HL-60/S4 treated with retinoic acid at 250 ng/mL for 4 days and 3 days (cell line): ENCODE data around the gene RNF157.
"Not testable (repeated sequence)": the region's sequence is repeated elsewhere in the genome, so short reads cannot be mapped to it uniquely, and the experiment has no call there.

Experiments used
- in situ Hi-C: fragments of 300-500 bp; cut with MboI; formaldehyde crosslinking; loops from 2 replicates; pipeline ENCODE4 v1.7.0; 2022; ENCODE audit warnings: low sequenced_read_pairs

RNF157 gene

DNA sequence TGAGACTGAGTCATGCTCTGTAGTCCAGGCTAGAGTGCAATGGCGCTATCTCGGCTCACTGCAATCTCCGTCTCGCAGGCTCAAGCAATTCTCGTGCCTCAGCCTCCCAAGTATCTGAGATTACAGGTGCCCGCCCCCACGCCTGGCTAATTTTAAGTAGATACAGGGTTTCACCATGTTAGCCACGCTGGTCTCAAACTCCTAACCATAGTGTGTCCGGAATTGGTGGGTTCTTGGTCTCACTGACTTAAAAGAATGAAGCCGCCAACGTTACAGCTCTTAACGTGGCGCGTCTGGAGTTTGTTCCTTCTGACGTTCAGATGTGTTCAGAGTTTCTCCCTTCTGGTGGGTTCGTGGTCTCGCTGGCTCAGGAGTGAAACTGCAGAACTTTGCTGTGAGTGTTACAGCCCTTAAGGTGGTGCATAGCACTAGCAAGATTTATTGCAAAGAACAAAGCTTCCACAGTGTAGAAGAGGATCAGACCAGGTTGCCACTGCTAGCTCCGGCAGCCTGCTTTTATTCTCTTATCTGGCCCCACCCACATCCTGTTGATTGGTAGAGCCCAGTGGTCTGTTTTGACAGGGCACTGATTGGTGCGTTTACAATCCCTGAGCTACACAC, 16.2 kb upstream of the RNF157 start:
- in situ Hi-C loops = not testable (repeated sequence)

DNA sequence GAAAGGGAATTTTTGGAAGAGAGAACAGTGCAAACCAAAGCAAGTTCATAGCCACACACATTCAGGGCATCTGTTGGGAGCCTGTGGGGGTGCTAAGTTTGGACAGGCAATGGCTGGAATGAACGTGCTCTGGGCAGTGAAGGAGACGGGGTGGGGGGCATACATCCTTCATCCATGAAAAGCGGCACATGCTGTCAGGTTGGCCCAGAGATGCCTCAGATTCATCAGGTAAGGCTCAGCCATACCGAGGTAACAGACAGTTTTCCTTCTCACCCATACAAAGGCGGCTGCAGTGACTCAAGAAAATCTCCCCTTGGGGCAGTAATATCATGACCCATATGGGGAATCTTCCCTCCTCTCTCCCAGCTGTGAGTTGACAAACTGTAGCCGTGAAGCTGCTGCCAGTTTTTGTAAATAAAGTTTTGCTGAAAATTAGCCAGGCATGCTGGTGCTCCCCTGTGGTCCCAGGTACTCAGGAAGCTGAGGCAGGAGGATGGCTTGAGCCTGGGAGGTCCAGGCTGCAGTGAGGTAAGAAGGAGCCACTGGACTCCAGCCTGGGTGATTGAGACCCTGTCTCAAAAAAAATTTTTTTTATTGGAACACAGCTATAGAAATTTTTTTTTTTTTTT, 15.6 kb upstream of the RNF157 start:
- in situ Hi-C loops = no loop called here

DNA sequence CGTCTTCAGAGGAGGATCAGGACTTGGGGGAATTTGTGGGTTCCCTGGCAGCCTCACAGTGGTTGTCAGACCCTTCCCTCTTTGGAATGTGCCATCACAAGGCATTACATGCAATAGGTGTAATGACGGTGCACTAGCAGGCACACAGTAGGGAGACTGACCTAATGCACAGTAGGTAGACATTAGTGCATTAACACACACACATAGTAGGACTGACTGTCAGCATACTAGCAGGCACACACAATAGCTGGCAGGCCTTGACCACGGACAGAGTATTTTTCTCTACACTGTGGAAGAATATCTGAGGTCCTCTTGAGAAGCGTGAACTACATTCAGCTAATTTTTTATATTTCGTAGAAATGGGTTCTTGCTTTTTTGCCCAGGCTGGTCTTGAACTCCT, 14.0 kb upstream of the RNF157 start:
- in situ Hi-C loops = no loop called here

DNA sequence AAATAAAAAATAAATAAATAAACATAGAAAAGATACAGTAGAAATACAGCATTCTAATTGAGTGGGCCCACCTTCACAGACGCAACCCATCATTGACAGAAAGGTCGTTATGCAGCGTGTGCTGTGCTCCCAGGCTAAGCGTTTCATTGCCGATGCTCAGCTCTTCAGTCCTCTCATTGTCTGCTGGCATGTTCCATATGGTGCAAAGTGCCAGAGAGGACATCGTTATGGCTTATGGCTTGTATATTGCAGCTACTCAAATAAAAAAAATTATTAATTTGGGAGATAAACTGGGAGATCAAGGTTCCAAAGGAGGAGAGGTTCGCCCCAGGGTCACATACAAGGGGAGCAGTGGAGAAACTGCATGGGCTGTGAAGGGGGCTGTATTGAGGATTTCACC, 13.5 kb upstream of the RNF157 start:
- in situ Hi-C loops = no loop called here

DNA sequence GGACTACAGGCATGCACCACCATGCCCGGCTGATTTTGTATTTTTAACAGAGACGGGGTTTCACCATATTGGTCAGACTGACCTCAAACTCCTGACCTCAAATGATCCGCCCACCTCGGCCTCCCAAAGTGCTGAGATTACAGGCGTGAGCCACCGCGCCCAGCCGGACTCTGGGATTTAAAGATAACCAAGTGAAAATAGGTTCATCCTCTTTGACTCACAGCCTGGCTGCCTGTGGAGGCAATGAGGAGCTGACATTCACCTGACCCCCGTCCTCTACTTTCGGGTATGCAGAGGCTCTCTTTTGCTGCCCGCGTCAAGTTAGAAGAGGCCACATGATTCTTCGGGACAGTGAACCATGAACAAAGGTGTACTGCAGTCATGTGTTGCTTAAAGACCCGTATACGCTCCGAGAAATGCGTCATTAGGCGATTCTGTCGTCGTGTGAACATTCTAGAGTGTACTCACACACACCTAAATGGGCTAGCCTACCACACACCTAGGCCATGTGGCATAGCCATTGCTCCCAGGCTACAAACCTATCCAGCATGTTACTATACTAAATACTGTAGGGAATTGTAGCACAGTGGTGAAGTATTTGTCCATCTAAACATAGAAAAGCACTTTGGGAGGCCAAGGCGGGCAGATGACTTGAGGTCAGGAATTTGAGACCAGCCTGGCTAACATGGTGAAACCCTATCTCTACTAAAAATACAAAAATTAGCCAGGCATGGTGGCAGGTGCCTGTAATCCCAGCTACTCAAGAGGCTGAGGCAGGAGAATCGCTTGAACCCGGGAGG, 12.9 kb upstream of the RNF157 start:
- in situ Hi-C loops = not testable (repeated sequence)

DNA sequence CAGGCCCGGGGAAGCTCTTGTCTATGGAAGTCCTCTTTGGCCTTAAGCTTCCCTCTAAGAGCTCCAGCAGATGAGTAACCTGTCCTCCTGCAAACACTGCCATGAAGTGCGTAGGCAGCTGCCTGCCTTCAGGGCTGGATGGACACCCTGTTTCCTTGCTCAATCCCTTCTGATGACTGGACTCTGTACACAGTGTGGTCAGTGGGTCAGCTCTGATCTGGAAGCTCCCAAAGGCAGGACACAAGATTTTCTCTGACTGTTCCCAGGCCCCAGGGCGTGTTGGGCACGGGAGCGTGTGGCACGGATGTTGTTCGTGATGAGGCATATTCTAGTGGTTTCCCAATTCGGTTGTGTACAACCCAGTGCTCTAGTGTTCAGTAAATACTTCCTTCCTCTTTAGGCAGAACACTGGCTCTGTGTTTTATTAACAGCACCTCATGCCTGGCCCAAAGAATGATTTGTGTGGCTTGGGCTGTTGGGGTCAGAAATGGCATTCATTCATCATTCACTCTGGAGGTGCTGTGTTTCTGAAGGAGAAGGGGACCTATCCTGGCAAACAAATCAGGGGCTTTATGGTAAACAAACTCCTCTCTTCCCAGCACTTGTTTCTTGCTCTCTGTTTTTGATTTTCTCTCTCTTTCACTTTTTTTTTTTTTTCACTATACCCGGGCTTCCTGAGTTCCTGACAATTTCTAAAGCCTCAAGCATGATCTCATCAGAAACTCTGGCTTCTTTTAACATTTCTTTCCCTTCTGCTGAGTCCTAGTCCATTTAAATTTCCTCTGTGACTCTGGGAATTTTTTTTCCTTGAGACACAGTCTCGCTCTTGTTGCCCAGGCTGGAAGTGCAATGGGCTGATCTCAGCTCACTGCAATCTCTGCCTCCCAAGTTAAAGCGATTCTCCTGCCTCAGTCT, 12.0 kb upstream of the RNF157 start:
- in situ Hi-C loops = no loop called here

DNA sequence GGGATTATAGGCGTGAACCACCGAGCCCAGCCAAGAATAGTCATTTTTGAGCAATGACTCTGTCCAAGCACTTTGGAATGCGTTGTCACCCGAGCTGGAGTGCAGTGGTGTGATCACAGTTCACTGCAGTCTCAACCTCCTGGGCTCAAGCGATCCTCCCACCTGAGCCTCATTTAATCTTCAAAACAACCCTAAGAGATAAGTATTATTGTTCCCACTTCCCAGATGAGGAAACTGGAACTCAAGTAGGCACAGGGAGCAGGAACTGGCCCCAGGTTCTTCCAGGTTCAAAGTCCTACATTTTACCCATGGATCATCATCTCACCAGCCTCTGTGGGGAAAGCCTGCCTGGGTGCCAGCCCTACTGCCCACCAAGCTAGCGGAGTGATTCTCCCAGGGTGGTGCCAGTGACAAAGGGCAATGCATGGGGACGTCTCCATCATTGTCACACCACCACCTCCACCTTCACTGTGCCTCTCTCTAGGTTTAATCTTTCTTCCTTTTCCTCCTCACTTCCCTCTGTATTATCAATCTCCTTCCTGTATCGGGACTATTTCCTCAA, 11.3 kb upstream of the RNF157 start:
- in situ Hi-C loops = no loop called here

DNA sequence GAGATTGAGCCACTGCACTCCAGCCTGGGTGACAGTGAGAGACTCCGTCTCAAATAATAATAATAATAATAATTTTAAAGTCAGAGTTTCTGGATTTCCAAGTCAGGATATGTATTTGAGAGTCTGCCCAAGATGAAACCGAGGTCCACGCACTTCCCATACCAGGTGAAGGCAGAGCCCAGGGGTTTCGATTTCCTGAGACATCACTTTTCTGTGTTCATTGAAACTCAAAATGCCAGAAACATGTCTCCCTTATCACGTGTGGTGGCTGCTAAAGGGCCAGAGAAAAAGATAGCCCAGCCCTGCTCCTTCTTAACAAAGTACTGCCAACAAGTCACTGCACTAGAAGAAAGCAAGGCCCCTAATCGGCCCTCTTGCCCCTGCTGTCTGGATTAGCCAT, 9.8 kb upstream of the RNF157 start:
- in situ Hi-C loops = no loop called here

DNA sequence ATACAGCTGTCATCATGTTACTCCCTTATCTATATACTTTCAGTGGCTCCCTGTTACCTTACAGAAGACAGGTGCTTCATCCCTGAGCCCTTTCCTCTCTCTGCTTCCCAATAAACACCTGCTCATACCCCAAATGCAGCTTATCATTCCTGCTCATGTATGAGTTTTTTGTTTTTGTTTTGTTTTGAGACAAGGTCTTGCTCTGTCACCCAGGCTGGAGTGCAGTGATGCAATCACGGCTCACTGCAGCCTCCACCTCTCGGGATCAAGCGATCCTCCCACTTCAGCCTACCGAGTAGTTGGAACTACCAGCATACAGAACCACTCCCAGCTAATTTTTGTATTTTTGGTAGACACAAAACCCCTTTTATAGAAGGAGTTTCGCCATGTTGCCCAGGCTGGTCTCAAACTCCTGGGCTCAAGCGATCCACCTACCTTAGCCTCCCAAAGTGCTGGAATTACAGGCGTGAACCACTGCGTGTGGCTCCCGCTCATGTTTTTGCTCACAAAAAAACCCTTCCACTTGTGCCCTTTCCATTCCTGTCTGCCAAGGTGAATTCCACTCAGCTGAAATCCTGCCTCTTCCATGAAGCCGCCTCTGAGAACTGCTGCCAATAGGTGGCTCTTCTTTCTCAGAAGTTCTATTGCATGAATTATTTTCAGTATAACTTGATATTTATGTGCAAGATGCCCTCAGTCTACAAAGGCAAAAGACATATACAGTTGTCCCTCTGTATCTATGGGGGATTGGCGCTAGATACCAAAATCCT, 7.9 kb upstream of the RNF157 start:
- in situ Hi-C loops = no loop called here

DNA sequence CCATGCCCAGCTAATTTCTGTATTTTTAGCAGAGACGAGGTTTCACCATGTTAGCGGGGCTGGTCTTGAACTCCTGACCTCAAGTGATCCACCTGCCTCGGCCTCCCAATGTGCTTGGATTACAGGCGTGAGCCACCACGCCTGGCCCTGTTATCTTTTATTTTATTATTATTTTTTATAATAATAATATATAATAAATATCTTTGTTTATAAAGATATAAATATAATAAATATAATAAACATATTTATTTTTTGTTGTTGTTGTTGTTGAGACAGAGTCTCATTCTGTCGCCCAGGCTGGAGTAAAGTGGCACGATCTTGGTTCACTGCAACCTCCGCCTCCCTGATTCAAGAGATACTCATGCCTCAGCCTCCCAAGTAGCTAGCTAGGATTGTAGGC, 7.0 kb upstream of the RNF157 start:
- in situ Hi-C loops = no loop called here

DNA sequence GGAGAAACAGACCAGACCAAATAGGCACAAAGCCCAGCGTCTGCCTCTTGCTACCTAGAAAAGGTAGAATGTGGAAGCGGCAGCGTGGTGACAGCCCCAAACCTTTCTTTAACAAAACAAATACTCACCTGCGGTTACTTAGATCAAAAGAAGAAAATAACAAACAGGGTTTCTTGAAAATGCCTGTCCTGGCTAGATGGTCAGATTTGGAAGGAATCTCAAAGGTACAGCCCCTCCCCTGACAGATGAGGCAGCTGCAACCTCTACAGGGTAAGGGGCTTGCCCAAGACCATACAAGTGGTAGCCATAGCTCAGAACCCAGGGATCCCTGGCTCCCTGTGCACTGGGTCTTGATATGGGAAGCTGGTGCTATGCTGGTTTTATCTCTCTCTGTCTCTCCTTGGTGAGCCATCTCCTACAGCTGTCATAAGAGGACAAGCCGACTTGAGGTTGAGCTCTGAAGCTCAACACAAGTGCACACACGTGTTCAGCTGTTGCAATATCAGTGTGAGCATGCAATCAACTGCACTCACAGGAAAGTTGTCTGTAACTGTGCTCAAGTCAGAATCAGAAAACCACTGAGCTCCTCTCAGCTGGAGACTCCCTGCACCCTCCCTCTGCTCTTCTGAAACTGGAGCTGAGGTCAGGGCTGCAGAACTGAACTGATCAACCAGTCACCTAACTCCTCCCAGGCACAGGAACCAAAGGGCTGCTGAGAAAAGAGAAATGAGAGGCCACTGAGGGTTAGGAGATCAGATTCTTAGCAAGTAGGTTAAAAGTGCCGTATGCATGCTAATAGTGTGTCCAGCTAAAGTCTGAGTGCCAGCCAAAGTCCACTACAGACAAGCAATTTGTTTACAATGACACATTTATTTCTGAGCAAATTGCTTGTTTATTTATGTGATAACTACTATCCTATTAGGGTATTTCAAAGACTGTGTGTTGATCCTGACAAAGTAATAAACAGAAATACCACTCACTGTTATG, 6.1 kb upstream of the RNF157 start:
- in situ Hi-C loops = no loop called here

DNA sequence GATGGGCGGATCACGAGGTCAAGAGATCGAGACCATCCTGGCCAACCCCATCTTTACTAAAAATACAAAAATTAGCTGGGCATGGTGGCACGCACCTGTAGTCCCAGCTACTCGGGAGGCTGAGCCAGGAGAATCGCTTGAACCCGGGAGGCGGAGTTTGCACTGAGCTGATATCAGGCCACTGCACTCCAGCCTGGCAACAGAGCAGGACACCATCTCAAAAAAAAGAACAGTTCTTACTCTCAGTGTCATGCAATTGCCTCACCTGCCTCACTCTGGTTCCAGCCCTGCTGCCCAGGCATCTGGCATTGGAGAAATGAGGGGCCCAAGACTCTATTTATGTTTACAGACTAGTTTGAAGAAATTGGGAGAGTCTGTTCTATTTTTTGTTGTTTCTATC, 4.4 kb upstream of the RNF157 start:
- in situ Hi-C loops = not testable (repeated sequence)

DNA sequence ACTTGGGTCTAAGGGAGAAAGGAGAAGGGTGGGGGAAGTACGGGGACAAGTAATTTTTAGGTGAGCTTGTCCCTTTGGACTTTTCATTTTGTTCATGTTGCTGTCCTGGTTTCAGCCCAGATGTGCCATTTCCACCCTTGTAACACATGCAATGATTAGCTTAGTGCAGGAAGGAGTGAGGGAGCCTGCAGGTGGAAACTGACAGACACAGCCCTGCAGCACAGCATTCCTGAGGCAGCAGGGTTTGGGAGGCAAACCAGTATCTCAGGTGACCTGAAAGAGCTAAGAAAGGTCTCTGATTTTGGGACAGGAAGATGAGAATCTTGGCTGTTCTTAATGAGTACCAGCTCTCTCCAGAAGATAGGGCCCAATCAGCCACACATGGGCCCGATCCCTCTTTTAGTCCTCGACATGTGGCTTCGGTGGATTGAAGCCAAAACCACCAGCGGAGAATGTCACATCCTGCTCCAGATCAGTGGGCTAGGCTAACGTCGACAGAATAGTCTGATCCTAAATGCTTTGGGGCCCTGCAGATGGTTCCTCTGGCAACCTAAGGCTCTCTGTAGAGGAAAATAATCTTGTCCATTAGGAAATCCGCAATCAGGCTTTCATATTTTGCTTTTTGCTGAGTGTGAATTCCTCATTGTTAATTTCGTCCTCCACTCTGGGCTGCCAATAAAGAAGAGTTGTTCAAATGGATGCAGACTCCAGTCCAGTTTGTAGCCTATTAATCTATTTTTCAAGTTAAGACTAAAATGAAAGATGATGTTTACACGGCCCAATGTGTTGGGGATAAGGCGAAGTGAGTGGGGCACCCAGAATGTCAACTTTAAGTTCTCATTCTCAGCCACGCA, 3.8 kb upstream of the RNF157 start:
- in situ Hi-C loops = no loop called here

DNA sequence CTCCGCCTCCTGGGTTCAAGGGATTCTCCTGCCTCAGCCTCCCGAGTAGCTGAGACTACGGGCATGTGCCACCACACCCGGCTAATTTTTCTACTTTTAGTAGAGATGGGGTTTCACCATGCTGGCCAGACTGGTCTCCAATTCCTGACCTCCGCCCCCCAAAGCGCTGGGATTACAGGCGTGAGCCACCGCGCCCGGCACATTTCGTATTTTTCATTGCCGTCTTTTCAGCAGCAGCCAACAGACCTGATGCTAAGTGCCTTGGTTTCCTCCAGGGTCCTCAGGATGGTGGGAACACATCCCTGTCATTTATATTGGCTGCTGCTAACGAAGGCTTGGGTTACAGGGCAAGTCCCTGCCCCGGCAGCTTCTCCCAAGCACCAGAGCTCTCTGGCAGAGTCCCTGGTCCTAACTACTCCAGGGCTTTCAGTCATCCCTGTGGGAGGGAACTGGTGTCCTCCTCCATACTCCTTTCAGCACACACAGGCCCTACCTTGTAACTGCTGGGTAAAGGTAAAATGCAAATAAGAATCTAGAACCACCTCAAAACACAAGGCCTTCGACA, 1.5 kb upstream of the RNF157 start:
- in situ Hi-C loops = no loop called here

DNA sequence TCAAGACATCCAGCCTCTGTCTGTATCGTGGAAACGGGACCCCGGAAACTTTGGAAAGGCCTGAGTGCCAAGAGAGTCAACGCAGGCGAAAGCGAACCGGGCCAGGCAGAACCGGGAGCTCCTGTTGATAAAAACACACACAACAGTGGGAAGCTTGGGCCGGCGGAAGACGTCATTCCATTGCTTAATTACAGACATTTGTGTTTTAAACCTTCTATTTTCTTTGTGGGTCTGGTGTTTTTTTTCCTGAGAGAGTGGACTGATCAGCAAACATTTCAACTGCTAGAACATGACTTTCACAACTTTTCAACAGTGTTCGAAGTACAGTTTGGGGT, 878 bp upstream of the RNF157 start:
- in situ Hi-C loops = no loop called here

DNA sequence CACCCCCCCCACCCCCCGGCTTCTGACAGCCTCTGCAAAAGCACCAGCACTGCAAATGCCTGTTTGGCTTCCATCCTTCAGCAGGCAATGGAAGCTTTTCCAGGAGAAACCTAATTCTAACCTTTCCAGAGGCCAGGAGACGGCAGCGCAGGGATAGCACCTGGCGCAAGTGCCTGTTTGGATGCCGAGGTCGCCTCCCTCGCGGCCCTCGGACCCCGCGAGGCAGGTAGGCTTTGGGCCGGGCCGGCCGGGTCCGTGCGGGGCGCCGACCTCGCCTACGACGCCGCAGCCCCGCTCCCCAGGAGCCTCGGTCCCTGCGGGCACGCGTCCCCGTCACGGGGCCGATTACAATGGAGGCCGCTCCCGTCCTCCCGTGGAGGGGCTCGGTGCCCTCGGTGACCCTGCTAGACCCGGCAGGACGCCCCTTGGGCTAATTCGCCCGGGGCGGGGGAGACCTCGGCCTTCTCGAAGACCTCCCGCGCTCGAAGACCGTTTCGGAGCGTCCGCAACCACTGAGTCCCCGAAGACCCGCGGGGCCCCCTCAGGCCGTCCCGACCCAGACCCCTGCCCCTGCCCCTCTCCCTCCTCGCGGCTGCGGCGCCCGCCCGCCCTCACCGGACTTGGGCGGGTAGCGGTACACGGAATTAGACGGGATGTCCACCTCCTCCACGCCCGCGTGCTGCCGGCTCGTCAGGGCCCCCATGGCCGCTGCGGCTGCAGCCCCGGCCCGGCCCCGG, 587 bp downstream of the RNF157 start:
- in situ Hi-C loops = no loop called here

DNA sequence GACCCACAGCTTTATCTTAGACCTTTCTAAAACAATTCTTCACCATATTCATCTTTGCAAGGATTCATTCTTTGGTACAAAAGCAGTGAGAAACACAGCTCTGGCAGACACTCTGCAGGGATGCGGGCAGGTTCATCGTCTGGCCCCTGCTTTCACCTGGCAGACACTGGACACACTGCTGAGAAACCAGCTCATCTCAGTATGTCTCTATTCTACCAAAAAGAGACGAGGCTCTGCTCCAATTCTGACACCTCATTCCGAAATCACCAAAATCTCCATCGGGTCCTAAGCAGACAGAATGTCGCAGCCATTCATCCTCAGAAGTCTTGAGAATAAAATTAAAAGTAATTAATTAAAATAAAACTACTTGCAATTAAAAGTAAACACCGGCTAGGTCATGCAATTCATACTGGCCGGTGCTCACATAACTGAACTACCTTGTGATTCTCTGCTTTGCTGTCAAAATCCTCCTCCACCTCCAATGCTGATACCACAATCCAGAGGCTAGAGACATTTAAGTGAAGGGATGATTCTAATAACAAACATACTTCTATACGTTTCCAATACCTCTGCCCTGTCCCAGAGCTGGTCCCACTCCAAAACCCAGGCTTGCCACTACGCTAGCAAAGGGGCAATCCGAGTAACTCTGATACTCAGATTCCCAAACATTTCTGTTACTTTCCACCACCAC, 1.3 kb downstream of the RNF157 start:
- in situ Hi-C loops = no loop called here
